RWPE2 (cell line): ENCODE data around the gene LIPC.

Experiments
- ATAC-seq: fragments of 200-7000 bp; cut with Tn5 transposase; 3 replicates; pipeline ENCODE4 v1.9.1; 2021; ENCODE audit warnings: low read depth
- DNase-seq: peaks from one replicate; pipeline ENCODE4 v3.0.0-alpha.2; 2020; ENCODE audit warnings: low spot score
- H3K27ac ChIP-seq: fragments of 450-650 bp; 2 replicates; pipeline ENCODE4 v1.5.1; 2017; ENCODE audit warnings: mild to moderate bottlenecking; ENCODE audit not compliant: poor library complexity, severe bottlenecking
- H3K27me3 ChIP-seq: fragments of 250-450 bp; sonication (Bioruptor Pico); 2 replicates; pipeline ENCODE4 v1.5.1; 2021; ENCODE audit warnings: mild to moderate bottlenecking, moderate library complexity; ENCODE audit not compliant: insufficient read depth, poor library complexity, severe bottlenecking
- H3K36me3 ChIP-seq: fragments of 250-450 bp; sonication (Bioruptor Pico); 2 replicates; pipeline ENCODE4 v1.5.1; 2020; ENCODE audit warnings: low read depth, mild to moderate bottlenecking, moderate library complexity
- H3K4me1 ChIP-seq: fragments of 250-450 bp; sonication (Bioruptor Pico); 2 replicates; pipeline ENCODE4 v1.5.1; 2021; ENCODE audit warnings: mild to moderate bottlenecking, moderate library complexity; ENCODE audit not compliant: insufficient read depth, poor library complexity, severe bottlenecking
- H3K4me3 ChIP-seq: fragments of 250-450 bp; sonication (Bioruptor Pico); 2 replicates; pipeline ENCODE4 v1.5.1; 2021; ENCODE audit warnings: mild to moderate bottlenecking, moderate library complexity; ENCODE audit not compliant: severe bottlenecking
- H3K9me3 ChIP-seq: fragments of 250-450 bp; sonication (Bioruptor Pico); 2 replicates; pipeline ENCODE4 v1.5.1; 2021; ENCODE audit warnings: mild to moderate bottlenecking, moderate library complexity; ENCODE audit not compliant: severe bottlenecking
- CTCF ChIP-seq: fragments of 450-650 bp; IDR thresholded peaks from one replicate; pipeline ENCODE4 v1.5.1; 2017; ENCODE audit warnings: mild to moderate bottlenecking, moderate library complexity; ENCODE audit not compliant: poor library complexity, severe bottlenecking

The LIPC gene

DNA sequence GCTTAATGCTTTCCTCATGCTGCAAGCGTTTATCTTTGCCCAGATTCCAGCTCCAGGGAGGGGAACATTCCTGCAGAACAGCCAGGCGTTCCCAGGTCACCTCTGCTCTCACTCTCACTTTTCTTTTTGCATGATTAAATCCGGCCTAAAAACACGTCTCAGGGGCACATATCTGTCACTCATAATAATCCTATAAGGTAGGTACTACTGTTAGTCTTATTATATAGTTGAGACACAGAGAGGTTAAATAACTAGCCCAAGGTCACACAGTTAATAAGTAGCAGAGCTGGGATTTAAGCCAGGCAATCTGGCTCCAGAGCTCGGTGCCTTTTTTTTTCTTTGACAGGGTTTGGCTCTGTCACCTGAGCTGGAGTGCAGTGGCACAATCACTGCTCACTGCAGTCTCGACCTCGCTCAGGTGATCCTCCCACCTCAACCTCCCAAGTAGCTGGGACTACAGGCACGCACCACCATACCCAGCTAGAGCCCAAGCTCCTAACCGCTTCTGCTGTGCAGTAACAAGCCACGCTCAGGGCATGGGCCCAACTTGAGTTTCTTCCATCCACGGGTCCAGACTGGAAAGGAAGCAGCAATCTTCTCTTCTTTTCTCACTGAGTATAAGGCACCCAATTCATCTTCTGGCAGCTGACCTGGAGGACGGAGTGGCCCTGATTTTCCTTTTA is 96.5 kb downstream of the LIPC start:
- no peak for ATAC-seq

GRCh38 chr15:58529041-58529440 is 97.2 kb downstream of the LIPC start:
- no peak for TF ChIP-seq CTCF
- H3K4me3 ChIP-seq, result no peak overlapping the region
- ATAC-seq, result no peak
- no peaks in the 10 kb centered on the region for H3K4me1 ChIP-seq
- no peaks in the 10 kb centered on the region for H3K27me3 ChIP-seq
- peak; percentile 22 for DNase-seq
- no peaks in the 10 kb centered on the region for H3K36me3 ChIP-seq
- no peak overlapping the region for H3K27ac ChIP-seq
- no peaks in the 10 kb centered on the region for H3K9me3 ChIP-seq

More for the DNA sequence above, 96.5 kb downstream of the LIPC start:
- Histone ChIP-seq H3K9me3 (no peaks in the 10 kb centered on the region), H3K4me1 (no peaks in the 10 kb centered on the region), H3K27ac (no peak overlapping the region), H3K4me3 (no peak overlapping the region), H3K36me3 (no peaks in the 10 kb centered on the region), H3K27me3 (no peaks in the 10 kb centered on the region)
- DNase-seq, result peak; percentile 51
- TF ChIP-seq CTCF, result no peak

- no peaks in the 10 kb centered on the region for H3K4me1 ChIP-seq
- no peaks in the 10 kb centered on the region for H3K9me3 ChIP-seq
Measured at GRCh38 chr15:58530056-58530590, 98.3 kb downstream of the LIPC start.

DNA sequence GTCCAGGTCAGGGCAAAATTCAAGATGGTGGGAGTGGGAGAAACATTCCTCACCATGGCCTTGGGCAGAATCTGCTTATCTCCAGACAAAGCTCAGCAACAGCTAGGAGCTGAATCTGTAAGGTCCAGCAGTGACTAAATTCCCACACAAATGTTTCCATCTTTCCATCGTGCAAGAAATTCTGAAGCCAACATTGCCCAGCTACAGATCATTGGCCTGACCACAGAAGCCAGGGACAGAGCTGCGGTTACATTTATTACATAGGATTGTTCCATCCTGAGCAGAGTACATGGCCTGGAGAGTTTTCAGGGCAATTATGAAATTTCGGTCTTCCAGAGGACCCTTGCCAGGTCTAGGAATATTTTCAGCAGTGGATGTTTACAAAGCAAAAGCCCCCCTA is 100.3 kb downstream of the LIPC start:
- TF ChIP-seq CTCF, result no peak
- no peak for DNase-seq
- H3K27me3 ChIP-seq, result no peaks in the 10 kb centered on the region
- ATAC-seq, result no peak
- H3K9me3 ChIP-seq, result no peaks in the 10 kb centered on the region
- H3K4me1 ChIP-seq, result no peaks in the 10 kb centered on the region
- H3K27ac ChIP-seq, result no peak overlapping the region
- no peak overlapping the region for H3K4me3 ChIP-seq
- H3K36me3 ChIP-seq, result no peaks in the 10 kb centered on the region

More at GRCh38 chr15:58530056-58530590, 98.3 kb downstream of the LIPC start:
- DNase-seq (peak; percentile 54), ATAC-seq (no peak)
- Histone ChIP-seq H3K27me3 (no peaks in the 10 kb centered on the region), H3K36me3 (no peaks in the 10 kb centered on the region), H3K4me3 (no peak overlapping the region), H3K27ac (no peak overlapping the region)
- no peak for TF ChIP-seq CTCF

DNA sequence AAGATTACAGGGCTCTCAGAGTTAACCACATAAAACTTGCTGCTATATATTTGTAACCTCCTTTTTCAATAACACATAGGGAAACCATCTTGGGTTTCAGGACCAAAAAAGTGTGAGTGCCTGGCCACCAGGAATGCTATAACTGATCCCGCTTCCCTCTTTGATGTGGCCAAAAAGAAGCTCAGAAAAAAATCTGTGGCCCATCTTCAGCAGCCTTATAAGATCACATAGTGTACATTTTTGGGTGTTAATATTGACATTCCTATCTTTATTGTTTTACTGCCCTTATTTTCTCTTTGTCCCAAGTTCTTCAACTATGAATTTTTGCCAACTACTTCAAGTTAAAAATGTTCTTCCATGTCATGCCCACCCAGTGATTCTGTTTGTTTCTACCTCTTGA is 102.8 kb downstream of the LIPC start:
- DNase-seq (no peak), ATAC-seq (no peak)
- no peak for TF ChIP-seq CTCF
- no peak overlapping the region for H3K4me3 ChIP-seq
- H3K27me3 ChIP-seq, result no peaks in the 10 kb centered on the region
- no peak overlapping the region for H3K27ac ChIP-seq
- no peaks in the 10 kb centered on the region for H3K9me3 ChIP-seq
- no peaks in the 10 kb centered on the region for H3K4me1 ChIP-seq
- H3K36me3 ChIP-seq, result no peaks in the 10 kb centered on the region
